ENCODE data around the gene ABCG1. TPM values are rescaled to one million over a fixed set of nuclear protein-coding genes. Genes with fewer than 3 reads are reported as not detected.

Gene ABCG1
- total and polyA plus RNA-seq, 2 experiments from 2014 or later = 1.3 to 4.4 TPM

DNA sequence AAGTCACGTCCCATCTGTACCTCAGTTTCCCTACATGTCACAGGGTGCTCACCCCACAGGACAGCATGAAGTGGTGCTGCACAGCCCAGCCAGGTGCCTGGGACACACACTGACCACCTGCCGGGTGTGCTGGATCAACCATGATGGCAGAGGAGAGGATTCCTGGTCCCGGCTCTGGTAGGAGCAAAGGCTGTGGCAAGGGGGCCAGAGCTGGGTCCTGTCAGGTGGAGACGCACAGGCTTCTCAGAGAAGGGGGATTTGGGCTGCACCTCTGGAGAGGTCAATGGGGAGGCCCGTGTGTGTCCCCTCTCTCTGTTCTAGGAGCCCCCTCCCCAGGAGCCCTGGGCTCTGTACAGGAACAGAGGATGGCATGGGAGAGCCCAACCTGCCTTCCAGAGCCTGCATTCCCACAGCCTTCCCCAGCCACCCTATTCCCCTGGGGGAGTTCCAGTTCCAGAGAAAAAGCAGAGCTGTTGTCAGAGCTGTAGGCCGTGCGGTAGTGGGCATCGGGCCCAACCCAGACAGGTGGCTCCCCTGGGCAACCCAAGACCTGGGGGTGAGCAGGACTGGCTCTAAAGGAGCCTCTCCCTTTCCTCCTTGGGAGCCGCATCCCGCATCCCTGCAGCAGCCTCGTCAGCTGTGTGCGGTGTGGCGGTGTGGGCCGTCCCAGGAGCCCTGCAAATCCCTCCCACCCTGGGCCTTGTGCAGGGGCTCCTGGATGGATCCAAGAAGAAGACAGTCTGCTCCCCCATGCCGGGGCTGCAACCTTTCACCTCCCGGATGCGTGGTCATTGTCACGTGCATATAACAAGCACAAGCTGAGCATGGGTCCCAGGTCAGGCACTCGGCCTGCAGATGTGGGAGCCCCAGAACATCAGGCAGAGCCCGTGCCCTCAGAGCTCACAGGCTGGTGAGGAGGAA lies 99.1 kb downstream of the ABCG1 start:
- no peaks in the 10 kb centered on the region for H3K79me2 ChIP-seq (replicated peaks; ENCODE audit: insufficient read depth)
- no peaks in the 10 kb centered on the region for H3K36me3 Mint-ChIP-seq (ENCODE audit: low read depth)
- H3K4me3 ChIP-seq = no peak overlapping the region
- H3K4me1 Mint-ChIP-seq = peaks cover 40% of the 10 kb centered on the region
- H3K27ac ChIP-seq (ENCODE audit: low read depth) = no peak overlapping the region
- H3K27me3 Mint-ChIP-seq (ENCODE audit: insufficient read depth, low read depth, poor library complexity) = peaks cover 11% of the 10 kb centered on the region
- H3K9me2 ChIP-seq (ENCODE audit: insufficient read depth) = no peaks in the 10 kb centered on the region
- H4K20me1 ChIP-seq (replicated peaks; ENCODE audit: insufficient read depth) = no peaks in the 10 kb centered on the region
- H3F3A ChIP-seq (replicated peaks; ENCODE audit: low read depth) = no peaks in the 10 kb centered on the region
- no peaks in the 10 kb centered on the region for H3K9me3 Mint-ChIP-seq
- no peaks in the 10 kb centered on the region for H3K36me3 ChIP-seq (ENCODE audit: insufficient read depth)
- ATAC-seq (peak; percentile 17; the same call in 2 of the 3 replicates), DNase-seq (ENCODE audit: low spot score) (no peak)
- H3K4me1 ChIP-seq (ENCODE audit: insufficient read depth) = peaks cover 11% of the 10 kb centered on the region; the same call in 1 of the 2 replicates
- H3K4me3 Mint-ChIP-seq = no peak overlapping the region
- no peak overlapping the region for H3K4me2 ChIP-seq
- TF ChIP-seq, protein P1, sequence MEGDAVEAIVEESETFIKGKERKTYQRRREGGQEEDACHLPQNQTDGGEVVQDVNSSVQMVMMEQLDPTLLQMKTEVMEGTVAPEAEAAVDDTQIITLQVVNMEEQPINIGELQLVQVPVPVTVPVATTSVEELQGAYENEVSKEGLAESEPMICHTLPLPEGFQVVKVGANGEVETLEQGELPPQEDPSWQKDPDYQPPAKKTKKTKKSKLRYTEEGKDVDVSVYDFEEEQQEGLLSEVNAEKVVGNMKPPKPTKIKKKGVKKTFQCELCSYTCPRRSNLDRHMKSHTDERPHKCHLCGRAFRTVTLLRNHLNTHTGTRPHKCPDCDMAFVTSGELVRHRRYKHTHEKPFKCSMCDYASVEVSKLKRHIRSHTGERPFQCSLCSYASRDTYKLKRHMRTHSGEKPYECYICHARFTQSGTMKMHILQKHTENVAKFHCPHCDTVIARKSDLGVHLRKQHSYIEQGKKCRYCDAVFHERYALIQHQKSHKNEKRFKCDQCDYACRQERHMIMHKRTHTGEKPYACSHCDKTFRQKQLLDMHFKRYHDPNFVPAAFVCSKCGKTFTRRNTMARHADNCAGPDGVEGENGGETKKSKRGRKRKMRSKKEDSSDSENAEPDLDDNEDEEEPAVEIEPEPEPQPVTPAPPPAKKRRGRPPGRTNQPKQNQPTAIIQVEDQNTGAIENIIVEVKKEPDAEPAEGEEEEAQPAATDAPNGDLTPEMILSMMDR (conservative IDR thresholded peaks at IDR 0.05; ENCODE audit: low read depth in 2 of 2) = no peak
- TF ChIP-seq POLR2AphosphoS5 (IDR thresholded peaks at IDR 0.05; ENCODE audit: low read depth) (no peak), EZH2 (IDR thresholded peaks at IDR 0.05; ENCODE audit: low read depth, unreplicated experiment) (no peak), EZH2phosphoT487 (IDR thresholded peaks at IDR 0.05; ENCODE audit: unreplicated experiment) (no peak), NANOG (IDR thresholded peaks at IDR 0.05; ENCODE audit: borderline replicate concordance) (no peak), STAT1 (IDR thresholded peaks at IDR 0.05; ENCODE audit: unreplicated experiment) (no peak), ZNF331 (CRISPR knock-in tag; IDR thresholded peaks at IDR 0.05; ENCODE audit: low read depth) (no peak), ZNF114 (CRISPR knock-in tag; IDR thresholded peaks at IDR 0.05) (no peak), CREB1 (CRISPR knock-in tag; IDR thresholded peaks at IDR 0.05; ENCODE audit: low read depth) (no peak), JUNB (IDR thresholded peaks at IDR 0.05; ENCODE audit: unreplicated experiment) (no peak)
- TF ChIP-seq, protein P2, sequence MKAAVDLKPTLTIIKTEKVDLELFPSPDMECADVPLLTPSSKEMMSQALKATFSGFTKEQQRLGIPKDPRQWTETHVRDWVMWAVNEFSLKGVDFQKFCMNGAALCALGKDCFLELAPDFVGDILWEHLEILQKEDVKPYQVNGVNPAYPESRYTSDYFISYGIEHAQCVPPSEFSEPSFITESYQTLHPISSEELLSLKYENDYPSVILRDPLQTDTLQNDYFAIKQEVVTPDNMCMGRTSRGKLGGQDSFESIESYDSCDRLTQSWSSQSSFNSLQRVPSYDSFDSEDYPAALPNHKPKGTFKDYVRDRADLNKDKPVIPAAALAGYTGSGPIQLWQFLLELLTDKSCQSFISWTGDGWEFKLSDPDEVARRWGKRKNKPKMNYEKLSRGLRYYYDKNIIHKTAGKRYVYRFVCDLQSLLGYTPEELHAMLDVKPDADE (IDR thresholded peaks at IDR 0.05) = no peak
- TF ChIP-seq, protein P3, sequence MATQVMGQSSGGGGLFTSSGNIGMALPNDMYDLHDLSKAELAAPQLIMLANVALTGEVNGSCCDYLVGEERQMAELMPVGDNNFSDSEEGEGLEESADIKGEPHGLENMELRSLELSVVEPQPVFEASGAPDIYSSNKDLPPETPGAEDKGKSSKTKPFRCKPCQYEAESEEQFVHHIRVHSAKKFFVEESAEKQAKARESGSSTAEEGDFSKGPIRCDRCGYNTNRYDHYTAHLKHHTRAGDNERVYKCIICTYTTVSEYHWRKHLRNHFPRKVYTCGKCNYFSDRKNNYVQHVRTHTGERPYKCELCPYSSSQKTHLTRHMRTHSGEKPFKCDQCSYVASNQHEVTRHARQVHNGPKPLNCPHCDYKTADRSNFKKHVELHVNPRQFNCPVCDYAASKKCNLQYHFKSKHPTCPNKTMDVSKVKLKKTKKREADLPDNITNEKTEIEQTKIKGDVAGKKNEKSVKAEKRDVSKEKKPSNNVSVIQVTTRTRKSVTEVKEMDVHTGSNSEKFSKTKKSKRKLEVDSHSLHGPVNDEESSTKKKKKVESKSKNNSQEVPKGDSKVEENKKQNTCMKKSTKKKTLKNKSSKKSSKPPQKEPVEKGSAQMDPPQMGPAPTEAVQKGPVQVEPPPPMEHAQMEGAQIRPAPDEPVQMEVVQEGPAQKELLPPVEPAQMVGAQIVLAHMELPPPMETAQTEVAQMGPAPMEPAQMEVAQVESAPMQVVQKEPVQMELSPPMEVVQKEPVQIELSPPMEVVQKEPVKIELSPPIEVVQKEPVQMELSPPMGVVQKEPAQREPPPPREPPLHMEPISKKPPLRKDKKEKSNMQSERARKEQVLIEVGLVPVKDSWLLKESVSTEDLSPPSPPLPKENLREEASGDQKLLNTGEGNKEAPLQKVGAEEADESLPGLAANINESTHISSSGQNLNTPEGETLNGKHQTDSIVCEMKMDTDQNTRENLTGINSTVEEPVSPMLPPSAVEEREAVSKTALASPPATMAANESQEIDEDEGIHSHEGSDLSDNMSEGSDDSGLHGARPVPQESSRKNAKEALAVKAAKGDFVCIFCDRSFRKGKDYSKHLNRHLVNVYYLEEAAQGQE (IDR thresholded peaks at IDR 0.05; ENCODE audit: unreplicated experiment) = no peak
- TF ChIP-seq, protein P4, sequence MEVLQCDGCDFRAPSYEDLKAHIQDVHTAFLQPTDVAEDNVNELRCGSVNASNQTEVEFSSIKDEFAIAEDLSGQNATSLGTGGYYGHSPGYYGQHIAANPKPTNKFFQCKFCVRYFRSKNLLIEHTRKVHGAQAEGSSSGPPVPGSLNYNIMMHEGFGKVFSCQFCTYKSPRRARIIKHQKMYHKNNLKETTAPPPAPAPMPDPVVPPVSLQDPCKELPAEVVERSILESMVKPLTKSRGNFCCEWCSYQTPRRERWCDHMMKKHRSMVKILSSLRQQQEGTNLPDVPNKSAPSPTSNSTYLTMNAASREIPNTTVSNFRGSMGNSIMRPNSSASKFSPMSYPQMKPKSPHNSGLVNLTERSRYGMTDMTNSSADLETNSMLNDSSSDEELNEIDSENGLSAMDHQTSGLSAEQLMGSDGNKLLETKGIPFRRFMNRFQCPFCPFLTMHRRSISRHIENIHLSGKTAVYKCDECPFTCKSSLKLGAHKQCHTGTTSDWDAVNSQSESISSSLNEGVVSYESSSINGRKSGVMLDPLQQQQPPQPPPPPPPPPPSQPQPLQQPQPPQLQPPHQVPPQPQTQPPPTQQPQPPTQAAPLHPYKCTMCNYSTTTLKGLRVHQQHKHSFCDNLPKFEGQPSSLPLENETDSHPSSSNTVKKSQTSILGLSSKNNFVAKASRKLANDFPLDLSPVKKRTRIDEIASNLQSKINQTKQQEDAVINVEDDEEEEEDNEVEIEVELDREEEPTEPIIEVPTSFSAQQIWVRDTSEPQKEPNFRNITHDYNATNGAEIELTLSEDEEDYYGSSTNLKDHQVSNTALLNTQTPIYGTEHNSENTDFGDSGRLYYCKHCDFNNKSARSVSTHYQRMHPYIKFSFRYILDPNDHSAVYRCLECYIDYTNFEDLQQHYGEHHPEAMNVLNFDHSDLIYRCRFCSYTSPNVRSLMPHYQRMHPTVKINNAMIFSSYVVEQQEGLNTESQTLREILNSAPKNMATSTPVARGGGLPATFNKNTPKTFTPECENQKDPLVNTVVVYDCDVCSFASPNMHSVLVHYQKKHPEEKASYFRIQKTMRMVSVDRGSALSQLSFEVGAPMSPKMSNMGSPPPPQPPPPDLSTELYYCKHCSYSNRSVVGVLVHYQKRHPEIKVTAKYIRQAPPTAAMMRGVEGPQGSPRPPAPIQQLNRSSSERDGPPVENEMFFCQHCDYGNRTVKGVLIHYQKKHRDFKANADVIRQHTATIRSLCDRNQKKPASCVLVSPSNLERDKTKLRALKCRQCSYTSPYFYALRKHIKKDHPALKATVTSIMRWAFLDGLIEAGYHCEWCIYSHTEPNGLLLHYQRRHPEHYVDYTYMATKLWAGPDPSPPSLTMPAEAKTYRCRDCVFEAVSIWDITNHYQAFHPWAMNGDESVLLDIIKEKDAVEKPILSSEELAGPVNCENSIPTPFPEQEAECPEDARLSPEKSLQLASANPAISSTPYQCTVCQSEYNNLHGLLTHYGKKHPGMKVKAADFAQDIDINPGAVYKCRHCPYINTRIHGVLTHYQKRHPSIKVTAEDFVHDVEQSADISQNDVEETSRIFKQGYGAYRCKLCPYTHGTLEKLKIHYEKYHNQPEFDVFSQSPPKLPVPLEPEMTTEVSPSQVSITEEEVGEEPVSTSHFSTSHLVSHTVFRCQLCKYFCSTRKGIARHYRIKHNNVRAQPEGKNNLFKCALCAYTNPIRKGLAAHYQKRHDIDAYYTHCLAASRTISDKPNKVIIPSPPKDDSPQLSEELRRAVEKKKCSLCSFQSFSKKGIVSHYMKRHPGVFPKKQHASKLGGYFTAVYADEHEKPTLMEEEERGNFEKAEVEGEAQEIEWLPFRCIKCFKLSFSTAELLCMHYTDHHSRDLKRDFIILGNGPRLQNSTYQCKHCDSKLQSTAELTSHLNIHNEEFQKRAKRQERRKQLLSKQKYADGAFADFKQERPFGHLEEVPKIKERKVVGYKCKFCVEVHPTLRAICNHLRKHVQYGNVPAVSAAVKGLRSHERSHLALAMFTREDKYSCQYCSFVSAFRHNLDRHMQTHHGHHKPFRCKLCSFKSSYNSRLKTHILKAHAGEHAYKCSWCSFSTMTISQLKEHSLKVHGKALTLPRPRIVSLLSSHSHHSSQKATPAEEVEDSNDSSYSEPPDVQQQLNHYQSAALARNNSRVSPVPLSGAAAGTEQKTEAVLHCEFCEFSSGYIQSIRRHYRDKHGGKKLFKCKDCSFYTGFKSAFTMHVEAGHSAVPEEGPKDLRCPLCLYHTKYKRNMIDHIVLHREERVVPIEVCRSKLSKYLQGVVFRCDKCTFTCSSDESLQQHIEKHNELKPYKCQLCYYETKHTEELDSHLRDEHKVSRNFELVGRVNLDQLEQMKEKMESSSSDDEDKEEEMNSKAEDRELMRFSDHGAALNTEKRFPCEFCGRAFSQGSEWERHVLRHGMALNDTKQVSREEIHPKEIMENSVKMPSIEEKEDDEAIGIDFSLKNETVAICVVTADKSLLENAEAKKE (CRISPR knock-in tag; IDR thresholded peaks at IDR 0.05) = no peak
- H3K27ac Mint-ChIP-seq = no peak overlapping the region
- H3K27me3 ChIP-seq (ENCODE audit: insufficient read depth) = no peaks in the 10 kb centered on the region
- H2AFZ ChIP-seq = no peak overlapping the region

All from GM23338 (cell line).